GM12801 (cell line): ENCODE results near the gene ATG14.

ENCODE experiments used
- TF ChIP-seq, protein P1 (sequence below): IDR thresholded peaks from one replicate; pipeline ENCODE4 v1.5.1; 2011; ENCODE audit warnings: control low read depth; ENCODE audit not compliant: insufficient read length; ENCODE audit errors: extremely low read depth

The ATG14 gene

DNA sequence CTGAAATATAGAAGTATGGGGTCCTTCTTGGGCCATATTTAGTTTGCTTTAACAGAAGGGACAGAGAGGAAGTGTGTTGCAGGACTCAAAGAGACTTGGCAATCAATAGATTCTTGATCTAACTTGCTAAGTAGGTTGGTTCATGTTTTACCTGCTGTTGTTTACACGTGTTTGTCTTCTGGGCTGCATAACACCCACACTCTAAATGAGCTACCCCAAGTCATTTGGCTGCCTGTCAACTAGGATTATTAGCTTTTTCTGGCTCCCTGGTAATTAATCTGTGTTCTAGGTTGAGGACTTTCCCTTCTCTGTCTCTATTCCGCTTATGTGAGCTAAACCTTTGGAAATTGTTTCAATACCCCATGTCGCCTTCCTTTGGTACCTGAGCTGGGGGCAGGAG, 38.9 kb upstream of the ATG14 start:
- TF ChIP-seq, protein P1, sequence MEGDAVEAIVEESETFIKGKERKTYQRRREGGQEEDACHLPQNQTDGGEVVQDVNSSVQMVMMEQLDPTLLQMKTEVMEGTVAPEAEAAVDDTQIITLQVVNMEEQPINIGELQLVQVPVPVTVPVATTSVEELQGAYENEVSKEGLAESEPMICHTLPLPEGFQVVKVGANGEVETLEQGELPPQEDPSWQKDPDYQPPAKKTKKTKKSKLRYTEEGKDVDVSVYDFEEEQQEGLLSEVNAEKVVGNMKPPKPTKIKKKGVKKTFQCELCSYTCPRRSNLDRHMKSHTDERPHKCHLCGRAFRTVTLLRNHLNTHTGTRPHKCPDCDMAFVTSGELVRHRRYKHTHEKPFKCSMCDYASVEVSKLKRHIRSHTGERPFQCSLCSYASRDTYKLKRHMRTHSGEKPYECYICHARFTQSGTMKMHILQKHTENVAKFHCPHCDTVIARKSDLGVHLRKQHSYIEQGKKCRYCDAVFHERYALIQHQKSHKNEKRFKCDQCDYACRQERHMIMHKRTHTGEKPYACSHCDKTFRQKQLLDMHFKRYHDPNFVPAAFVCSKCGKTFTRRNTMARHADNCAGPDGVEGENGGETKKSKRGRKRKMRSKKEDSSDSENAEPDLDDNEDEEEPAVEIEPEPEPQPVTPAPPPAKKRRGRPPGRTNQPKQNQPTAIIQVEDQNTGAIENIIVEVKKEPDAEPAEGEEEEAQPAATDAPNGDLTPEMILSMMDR, result no peak

DNA sequence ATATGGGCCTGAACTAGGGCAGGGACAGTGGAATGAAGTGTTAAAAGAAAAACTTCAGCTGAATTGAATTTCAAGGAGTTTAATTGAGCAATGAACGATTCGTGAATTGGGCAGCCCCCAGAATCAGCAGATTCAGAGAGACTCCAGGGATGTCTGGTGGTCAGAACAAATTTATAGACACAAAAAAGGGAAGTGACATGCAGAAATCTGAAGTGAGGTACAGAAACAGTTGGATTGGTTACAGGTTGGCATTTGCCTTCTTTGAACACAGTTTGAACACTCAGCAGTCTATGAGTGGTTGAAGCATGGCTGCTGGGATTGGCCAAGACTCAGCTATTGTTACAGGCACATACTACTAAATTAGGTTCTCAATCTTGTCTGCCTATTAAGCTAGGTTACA, 38.5 kb upstream of the ATG14 start:
- TF ChIP-seq, protein P1, result no peak

DNA sequence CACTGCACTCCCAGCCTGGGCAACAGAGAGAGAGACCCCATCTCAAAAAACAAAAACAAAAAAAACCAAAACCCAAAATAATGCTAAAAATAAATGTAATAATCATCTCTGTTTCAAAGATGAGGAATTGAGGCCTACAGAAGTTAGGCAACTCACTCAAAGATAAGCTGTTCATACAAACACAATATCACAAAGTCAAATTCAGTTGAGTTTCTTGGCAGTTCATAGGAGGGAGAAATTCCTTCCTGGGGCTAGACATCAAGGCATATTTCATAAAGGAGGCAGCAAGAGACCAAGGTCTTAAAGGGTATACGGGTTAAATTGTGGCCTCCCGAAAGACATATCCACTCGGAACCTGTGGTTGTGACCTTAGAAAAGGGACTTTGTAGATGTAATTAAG, 37.5 kb upstream of the ATG14 start:
- TF ChIP-seq, protein P1, result no peak

DNA sequence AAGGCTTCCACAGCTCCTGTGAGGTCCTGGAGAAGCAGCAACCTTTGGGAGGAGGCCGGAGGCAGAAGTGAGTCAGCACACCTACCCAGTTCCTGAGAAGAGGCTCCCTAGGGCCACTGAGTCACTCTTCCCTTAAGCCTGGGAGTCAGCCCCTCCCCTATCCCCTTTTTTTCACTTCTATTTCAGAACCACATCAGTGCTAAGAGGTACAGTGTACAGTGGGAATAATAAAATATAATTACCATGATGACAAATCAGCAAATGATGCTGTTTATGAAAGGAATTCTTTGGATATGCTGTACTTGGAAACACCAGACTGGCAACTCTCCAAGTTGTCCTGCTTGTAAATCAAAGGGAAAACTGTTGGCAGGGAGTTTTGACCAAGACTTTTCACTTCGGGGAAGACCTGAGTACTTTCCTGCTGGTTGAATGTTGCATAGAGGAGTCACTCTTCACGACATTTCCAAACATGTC, 36.5 kb upstream of the ATG14 start:
- TF ChIP-seq, protein P1, result no peak

DNA sequence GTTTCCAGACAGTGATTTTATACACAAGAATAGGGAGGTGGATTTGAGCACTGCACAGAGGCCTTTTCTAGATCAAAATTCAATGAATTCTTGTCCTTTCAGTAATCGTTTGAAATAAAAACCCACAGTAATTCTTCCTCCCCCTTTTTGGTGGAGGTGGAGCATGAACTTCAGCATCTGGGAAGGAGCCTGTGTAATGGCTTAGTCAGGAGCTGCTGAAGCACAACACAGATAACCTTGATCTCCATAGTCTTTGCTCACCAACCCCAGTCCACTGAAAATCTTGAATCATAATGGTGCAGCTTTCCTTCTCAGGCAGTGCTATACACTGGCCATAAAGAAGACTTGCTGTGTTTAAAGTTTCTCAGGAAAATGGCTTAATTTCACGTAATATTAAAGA, 35.2 kb upstream of the ATG14 start:
- TF ChIP-seq, protein P1, result no peak

DNA sequence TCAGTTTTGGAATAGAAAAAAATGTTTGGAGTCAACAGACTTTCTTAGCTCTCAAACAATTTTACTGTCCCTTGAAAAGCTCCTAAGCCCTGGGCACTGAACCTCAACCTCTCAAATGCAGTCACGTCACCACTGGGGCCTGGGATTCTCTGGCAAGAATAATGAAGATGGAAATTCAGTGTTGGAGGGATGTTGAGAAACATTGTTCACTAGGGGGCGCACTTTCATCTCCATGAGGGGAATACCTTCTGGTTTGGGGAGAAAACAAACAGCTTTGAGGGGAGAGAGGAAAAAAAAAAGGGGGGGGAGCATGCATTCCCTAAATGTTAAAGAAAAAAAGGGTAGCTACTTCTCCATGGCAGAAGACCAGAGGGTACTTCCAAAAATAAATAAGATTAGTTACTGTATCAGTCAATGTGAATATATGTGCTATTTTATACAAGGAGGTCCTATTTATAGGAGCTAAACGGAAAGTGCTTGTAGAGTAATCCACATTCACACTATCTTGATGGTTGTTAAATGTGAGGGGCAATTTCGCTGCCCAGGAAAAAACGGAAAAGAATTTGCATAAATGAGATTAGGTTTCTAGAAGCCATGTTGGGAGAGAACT, 34.6 kb upstream of the ATG14 start:
- TF ChIP-seq, protein P1, result no peak

DNA sequence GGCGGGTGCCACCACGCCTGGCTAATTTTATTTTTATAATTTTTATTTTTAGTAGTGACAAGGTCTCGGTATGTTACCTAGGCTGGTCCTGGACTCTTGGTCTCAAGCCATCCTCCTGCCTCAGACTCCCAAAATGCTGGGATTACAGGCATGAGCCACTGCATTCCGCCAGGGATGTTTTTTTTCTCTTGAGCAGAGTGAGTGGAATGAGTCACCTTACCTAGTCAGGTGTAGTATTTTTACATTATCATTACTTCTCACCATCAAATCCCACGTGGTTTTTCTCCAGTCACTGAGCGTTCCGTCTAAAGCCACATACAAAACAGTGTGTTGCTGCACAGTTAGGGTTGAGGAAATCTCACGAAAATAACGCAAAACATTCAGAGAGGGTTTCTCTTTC, 29.7 kb upstream of the ATG14 start:
- TF ChIP-seq, protein P1, result no peak
